Hindlimb muscle (tissue), 1 donor: ENCODE measurements around the gene C1orf185. TPM values are rescaled to one million over a fixed set of nuclear protein-coding genes. Genes with fewer than 3 reads are reported as not detected.
"Not testable (repeated sequence)": the region's sequence is repeated elsewhere in the genome, so short reads cannot be mapped to it uniquely, and the experiment has no call there.

Experiments used
- DNase-seq: peaks from one replicate; pipeline ENCODE4 v3.0.0-alpha.2; 2013
- polyA plus RNA-seq: library from polyadenylated mRNA; unstranded; fragments of 120-200 nt; gene quantifications from one replicate; pipeline ENCODE4 v1.2.1, GENCODE V29; 2013; ENCODE audit not compliant: insufficient read length

C1orf185 gene
- polyA plus RNA-seq, 1 donor, result not detected

DNA sequence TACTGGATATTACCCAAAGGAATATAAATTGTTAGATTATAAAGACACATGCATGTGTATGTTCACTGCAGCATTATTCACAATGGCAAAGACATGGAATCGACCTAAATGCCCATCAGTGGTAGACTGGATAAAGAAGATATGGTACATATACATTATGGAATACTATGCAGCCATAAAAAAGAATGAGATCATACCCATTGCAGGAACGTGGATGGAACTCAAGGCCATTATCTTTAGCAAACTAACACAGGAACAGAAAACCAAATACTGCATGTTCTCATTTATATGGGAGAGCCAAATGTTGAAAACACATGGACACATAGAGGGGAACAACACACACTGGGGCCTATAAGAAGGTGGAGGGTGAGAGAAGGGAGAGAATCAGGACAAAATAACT lies 35.7 kb downstream of the C1orf185 start:
- DNase-seq, result not testable (repeated sequence)

DNA sequence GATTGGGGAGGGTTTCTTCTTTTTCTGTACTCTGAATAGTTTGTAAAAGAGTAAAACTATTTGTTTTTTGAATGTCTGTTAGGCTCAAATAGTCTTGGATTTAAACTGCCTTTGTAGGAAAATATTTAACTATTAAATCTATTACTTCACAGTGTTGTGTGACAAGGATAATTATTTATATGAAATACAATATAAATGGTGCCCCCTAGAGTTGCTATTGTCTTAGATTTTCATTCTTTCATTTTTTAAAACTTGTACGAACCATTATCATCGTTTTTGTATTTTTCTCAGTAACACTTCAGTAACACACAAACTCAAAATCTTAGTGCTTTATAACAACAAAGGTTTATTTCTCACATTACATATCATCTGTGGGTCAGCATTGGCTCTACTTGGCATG lies 37.4 kb downstream of the C1orf185 start:
- no peak for DNase-seq

DNA sequence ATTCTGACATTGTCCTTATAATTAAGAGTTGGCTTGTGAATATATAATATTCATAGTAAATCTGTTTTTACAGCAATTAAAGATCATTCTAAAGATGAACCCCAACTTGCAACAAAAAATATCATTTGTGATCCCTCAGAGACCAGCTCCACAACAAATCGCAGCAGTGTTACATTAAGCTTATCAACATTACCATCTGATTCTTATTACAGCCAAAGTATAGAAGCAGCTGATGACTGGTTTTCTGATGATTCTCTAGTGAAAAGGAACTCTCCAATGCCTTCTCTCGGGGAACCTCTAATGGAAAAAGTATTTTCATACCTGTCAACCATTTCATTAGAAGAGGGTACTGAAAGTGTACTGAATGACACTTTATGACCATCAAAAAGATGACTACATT lies 45.4 kb downstream of the C1orf185 start:
- no peak for DNase-seq

DNA sequence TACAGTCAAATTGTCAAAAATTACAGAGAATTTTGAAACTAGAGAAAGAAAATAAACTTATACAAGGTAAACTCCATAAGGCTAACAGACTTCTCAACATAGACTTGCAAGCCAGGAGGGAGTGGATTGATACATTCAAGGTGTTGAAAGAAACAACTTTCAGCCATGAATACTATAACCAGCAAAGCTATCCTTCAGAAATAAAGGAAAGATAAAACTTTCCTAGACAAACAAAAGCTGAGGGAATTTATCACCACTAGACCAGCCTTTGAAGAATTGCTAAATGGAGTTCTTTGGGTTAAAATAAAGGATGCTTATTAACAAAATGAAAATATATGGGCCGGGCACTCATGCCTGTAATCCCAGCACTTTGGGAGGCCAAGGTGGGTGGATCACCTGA lies 52.7 kb downstream of the C1orf185 start:
- DNase-seq, result no peak

DNA sequence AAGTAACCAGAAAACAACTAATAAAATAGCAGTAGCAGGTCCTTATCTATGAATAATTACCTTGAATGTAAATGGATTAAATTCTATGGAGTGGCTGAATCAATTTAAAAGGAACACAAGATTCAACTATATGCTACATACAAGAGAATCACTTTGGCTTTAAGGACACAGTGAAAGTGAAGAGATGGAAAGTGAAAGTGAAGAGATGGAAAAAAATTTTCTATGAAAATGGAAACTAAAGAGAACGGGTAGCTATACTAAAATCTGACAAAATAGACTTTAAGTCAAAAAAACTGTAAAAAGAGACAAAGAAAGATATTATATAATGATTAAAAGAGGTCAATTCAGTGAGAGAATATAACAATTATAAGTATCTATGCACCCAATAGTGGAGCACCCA lies 54.7 kb downstream of the C1orf185 start:
- DNase-seq, result no peak

DNA sequence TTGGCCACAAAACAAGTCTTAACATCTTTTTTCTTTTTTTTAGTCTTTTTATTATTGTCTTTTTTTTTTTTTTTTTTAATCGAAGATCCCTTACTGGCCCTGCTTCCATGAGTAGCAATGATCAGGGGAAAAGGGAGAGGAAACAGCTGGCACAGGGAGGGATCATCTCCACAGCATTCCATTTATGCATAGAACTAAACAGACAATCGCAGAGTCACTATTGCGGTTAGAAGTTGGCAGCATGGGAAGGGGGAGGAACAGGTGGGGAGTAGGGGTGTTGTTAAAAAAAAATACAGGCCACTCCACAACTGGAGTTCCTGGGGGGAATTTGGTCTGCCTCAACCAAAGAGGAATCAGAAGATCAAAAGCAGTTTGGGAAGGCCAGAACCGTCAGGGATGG lies 55.4 kb downstream of the C1orf185 start:
- no peak for DNase-seq

DNA sequence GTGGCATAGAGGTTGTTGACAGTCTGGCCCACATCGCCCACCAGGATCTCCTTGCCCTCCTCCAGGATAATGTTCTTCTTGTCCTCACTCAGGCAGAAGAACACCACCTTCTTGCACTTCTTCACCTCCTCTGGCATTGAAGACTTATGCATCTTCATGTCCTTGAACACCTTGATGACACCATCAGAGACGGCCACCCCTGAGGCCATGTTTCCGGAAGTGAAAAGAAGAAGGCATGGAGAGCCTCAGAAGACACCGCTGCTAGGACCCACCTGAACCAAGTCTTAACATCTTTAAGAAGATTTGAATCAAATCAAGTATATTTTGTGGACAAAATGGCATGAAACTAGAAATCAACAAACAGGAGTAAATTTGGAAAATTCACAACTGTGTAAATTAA lies 56.2 kb downstream of the C1orf185 start:
- DNase-seq, result no peak

DNA sequence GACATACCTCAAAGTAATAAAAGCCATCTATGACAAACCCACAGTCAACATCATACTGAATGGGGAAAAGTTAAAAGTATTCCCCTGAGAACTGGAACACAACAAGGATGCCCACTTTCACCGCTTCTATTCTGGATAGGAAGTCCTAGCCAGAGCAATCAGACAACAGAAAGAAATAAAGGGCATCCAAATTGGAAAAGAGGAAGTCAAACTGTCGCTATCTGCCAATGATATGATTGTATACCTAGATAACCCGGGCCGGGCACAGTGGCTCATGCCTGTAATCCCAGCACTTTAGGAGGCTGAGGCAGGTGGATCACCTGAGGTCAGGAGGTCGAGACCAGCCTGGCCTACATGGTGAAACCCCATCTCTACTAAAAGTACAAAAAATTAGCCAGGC lies 60.5 kb downstream of the C1orf185 start:
- not testable (repeated sequence) for DNase-seq

DNA sequence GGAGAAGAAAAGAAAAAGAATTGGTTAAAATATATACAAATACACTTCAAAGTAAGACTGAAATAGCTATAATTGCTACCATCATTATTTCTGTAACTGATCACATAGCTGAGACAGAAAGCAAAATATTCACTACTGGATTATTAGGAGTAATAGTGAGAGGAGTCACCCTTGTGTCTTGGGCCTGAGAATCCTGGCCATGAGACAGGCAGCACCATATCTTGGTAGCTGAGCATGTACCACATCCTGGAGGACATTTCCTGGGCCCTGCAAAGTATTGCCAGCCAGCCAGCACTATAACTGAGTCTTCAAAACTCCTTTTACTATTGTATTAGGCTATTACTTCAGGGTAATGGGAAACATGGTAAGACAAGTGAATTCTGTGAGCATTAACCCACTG lies 63.5 kb downstream of the C1orf185 start:
- DNase-seq, result no peak

DNA sequence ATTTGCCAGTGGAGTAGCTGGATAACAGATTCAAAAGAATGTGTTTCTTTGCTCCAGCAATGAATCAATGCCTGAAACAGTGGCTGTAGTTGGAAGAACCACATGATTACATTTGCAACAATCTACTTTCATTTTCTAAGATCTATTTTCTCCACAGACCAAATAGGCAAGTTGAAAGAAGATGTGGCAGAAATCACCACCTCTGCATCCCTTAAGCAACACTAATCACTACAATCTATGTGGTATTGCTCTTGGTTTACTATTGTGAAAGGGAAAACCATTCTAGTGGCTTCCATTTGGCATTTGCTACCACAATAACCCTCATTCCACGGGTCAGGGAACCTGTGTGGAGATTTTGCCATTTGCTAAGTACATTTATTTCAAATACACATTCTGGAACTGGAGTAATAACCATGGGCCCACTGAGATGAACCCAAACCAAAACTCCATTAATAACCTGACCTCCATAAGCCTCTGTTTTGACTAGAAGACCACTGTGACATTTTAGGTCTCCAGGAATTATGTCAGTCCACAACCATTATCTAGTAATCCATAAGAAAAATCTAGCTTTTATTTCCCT lies 66.3 kb downstream of the C1orf185 start:
- DNase-seq, result no peak

DNA sequence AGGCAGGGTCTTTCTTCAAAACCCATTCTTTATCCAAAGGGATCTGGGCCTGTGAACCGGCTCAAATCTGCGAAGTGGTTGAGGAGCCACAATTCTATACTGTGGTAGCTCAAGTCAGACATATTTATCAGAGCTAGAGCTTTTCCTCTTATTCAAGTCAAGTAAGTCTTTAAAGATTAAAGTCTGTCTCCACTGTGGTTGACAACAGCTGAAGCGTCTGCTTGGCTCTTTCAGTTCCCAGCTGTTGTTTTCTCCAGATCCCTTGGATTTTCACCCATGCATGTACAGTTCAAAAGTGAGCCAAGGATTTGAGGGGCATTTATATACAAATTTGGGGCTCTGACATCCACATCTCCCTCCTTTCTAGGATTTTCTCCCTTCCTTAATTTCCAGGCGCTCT lies 66.9 kb downstream of the C1orf185 start:
- no peak for DNase-seq

DNA sequence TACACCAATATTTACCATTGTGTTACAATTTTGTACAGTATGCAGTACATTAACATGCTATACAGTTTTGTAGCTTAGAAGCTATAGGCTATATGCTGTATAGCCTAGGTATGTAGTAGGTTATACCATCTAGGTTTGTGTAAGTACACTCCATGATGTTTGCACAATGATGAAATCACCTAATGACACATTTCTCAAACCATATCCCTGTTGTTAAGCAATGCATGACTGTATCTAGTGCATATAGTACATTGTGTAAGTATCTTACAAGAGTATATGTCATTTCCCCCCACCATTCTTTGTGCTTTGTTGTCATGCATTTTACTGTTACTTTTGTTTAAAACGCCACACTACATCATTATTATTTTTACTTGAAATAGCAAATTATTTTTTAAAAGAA lies 68.3 kb downstream of the C1orf185 start:
- DNase-seq, result no peak

DNA sequence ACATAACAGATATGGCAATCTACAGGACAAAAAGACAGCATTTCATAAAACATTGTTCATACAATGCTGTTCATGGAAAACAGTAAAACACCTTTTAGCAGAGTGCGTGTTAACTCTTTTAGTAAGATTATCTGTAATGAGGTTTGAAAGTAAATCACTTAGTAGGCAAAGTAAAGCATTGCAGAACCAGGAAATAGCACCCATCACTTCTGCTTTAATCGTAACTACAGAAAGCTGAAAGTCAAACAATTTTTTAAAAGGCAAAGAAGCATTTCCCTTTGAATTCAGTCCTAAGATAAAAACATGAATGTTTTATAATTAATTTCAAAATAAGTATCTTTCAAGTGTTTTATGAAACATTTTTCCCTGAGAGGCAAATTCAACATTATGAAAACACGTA lies 70.8 kb downstream of the C1orf185 start:
- no peak for DNase-seq

DNA sequence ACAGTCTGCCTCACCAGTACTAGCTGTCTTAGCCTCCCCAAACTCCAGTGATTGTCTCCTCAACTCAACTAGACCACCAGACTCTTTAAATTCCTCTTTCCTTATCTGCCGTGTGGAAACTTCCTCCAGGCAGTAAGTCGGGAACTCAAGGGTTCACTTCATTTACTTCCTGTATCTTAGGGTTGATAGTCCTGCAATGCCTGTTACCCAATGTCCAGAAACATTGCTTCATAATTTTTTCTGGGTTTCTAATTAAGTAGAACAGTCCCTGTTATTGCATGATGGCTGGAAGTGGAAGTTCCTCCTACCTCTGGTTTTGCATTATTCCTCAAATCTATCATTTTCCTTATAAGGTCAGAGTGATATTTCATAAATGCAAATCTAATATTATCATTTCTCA lies 73.2 kb downstream of the C1orf185 start:
- no peak for DNase-seq

DNA sequence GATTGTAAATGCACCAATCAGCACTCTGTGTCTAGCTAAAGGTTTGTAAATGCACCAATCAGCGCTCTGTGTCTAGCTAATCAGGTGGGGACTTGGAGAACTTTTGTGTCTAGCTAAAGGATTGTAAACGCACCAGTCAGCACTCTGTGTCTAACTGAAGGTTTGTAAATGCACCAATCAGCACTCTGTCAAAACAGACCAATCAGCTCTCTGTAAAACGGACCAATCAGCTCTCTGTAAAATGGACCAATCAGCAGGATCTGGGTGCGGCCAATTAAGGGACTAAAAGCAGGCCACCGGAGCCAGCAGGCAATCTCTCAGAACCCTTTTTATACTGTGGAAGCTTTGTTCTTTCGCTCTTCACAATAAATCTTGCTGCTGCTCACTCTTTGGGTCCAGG lies 76.0 kb downstream of the C1orf185 start:
- not testable (repeated sequence) for DNase-seq

DNA sequence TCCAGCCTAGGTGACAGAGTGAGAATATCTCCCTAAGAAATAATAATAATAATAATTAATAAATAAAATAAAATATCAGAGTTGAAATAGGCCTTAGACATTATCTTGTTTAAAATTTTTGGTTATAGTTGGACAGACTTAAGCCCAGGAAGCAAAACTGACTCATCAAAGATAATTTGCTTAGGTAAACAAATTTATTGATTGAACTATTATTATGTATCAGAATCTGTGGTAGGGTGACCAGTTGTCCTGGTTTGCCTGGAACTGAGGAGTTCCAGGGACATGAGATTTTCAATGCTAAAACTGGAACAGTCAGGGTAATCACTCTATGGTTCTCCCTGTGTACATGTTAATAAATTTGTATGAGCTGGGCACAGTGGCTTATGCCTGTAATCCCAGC lies 86.2 kb downstream of the C1orf185 start:
- no peak for DNase-seq

DNA sequence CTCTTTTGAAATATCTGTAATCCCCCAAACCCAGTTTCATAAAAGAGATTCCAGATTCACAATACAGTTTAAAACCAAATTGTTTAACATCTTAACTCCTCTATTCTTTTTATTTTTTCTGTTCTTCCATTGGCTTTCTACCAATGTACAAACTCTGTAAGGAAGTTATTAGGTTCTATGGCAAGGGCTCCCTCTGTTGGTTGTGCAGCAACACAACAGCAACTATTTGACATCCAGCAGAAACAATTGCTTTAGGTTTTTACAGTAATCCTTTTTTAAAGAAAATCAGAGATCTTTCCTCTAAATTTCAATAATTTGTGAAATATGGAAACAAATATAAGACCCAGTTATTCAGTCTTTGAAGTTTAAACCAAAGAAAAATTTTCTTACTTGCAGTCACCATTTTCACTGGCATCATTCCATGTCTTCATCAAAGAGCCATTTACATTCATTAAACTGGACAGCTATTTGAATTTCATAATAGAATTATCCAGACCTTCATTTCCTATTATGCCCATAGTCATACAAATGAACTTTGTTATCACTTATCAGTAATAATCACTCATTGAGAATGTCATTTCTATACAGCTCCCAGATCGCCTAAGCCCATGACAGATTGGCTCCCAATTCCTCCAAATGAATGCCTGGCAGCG lies 87.5 kb downstream of the C1orf185 start:
- DNase-seq, result peak; percentile 45

DNA sequence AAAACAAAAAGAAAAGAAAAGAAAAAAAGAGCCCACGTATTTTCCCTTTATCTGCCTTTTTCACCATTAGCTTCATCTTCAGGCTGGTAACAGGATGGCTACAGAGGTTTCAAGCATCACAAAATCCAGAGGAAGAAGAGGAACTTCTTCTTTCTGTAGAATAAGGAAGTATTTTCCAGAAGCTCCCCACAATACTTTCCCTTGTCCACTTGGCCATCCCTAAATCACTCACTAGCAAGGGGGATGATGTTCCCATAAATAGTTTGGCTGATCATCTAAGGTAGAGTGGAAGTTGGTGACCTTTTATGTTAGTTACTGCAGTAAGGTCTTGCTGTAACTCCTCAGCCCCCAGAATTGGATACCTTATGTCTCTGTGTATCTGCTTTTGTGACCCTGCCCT lies 88.9 kb downstream of the C1orf185 start:
- DNase-seq, result no peak

DNA sequence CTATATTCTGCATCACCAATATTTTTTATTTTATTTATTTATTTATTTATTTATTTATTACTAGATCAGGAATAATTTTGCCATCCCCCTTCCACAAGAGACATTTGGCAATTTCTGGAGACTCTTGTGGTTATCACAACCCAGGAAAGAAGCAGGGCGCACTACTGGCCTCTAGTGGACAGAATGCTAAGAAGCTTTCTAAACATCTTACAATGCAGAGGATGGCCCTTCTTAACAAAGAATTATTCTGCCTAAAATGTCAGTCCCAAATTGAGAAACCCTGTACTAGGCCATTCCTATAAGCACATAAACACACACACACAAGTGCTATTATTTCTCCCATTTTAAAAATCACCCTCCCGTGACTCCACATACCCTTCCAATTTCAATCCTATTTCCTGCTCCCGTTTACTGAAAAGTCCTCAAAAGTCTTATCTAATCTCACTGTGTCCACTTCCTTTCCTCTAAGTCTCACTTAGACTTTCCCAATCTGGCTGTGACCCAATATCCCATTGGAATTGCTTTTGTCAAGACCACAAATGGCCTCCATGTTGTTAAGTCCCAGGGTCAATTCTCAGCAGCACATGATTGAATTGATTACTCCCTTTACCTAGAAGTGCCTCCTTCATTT lies 90.3 kb downstream of the C1orf185 start:
- peak; percentile 52 for DNase-seq

DNA sequence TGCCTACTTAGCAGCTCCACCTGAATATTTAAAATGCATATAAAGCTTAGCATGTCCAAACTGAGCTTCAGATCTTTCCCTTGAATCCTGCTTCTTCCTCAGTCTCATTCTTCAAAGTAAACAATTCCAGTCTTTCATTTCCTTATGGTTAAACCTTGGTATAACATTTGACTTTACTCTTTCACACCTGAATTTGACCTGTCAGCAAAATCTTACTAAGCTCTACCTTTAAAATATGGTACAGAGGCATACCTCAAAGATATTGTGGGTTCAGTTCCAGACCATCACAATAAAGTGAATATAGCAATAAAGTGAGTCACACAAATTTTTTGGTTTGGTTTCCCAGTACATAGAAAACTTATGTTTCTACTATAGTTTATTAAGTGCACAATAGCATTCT lies 91.5 kb downstream of the C1orf185 start:
- no peak for DNase-seq
